IMR-90 (cell line): ENCODE data around the gene CDK10. TPM values are rescaled to one million over a fixed set of nuclear protein-coding genes. Genes with fewer than 3 reads are reported as not detected.

Experiments
- ATAC-seq: fragments of 200-7000 bp; cut with Tn5 transposase; 2 replicates; pipeline ENCODE4 v1.9.1; 2020; ENCODE audit warnings: low read depth, mild to moderate bottlenecking, moderate library complexity
- BruUV-seq: library from RNA; stranded (reverse); fragments of 400-500 nt; replicated peaks from 2 replicates; lab custom pipeline; 2021; lab: Mats Ljungman, UMichigan
- CTCF ChIA-PET: fragments of 300-600 bp; formaldehyde crosslinking; extraction: SDS; loops from one replicate; lab custom pipeline; 2021; ENCODE audit warnings: antibody characterized with exemption; lab: Yijun Ruan, JAX
- POLR2A ChIA-PET: fragments of 300-600 bp; sonication (Branson Sonifier 250); formaldehyde crosslinking; loops from one replicate; lab custom pipeline; 2022; ENCODE audit warnings: antibody characterized with exemption; ENCODE audit not compliant: unreplicated experiment; lab: Charles Lee
- DNase-seq: peaks from one replicate; pipeline ENCODE4 v3.0.0; 2013
- H2AFZ ChIP-seq: replicated peaks from 2 replicates; pipeline ENCODE3; 2013; ENCODE audit warnings: low read length, mild to moderate bottlenecking; ENCODE audit not compliant: poor library complexity
- H2AK5ac ChIP-seq: 2 replicates; pipeline ENCODE4 v1.6.1; 2013; ENCODE audit warnings: low read depth, low read length, inconsistent platforms
- H2AK9ac ChIP-seq: replicated peaks from 2 replicates; pipeline ENCODE3; 2013; ENCODE audit warnings: mild to moderate bottlenecking, low read depth, low read length, moderate library complexity; ENCODE audit not compliant: poor library complexity
- H2BK120ac ChIP-seq: 2 replicates; pipeline ENCODE4 v1.6.1; 2013; ENCODE audit warnings: low read depth, low read length, inconsistent platforms
- H2BK15ac ChIP-seq: 3 replicates; pipeline ENCODE4 v1.6.1; 2013; ENCODE audit warnings: low read depth, low read length, inconsistent platforms
- H2BK20ac ChIP-seq: 2 replicates; pipeline ENCODE4 v1.6.1; 2013; ENCODE audit warnings: low read depth, mild to moderate bottlenecking, inconsistent platforms, low read length, moderate library complexity
- H2BK5ac ChIP-seq: 2 replicates; pipeline ENCODE4 v1.6.1; 2013; ENCODE audit warnings: mild to moderate bottlenecking, low read depth, low read length, inconsistent platforms; ENCODE audit not compliant: poor library complexity, severe bottlenecking
- H3K14ac ChIP-seq: replicated peaks from 2 replicates; pipeline ENCODE4 v1.6.1; 2013; ENCODE audit warnings: low read depth, low read length, inconsistent platforms
- H3K18ac ChIP-seq: 2 replicates; pipeline ENCODE4 v1.6.1; 2013; ENCODE audit warnings: low read depth, low read length, control low read depth
- H3K23ac ChIP-seq: 2 replicates; pipeline ENCODE4 v1.6.1; 2013; ENCODE audit warnings: low read depth, low read length, inconsistent platforms
- H3K27ac ChIP-seq: 2 replicates; pipeline ENCODE4 v1.5.1; 2013; ENCODE audit warnings: mild to moderate bottlenecking, control low read depth, low read length; ENCODE audit not compliant: insufficient read depth
- H3K27me3 ChIP-seq: 2 replicates; pipeline ENCODE4 v1.6.1; 2013; ENCODE audit warnings: low read length; ENCODE audit not compliant: control insufficient read depth, insufficient read depth
- H3K36me3 ChIP-seq: 2 replicates; pipeline ENCODE4 v1.6.1; 2013; ENCODE audit warnings: low read length, mixed read lengths; ENCODE audit not compliant: control insufficient read depth, insufficient read depth
- H3K4ac ChIP-seq: 2 replicates; pipeline ENCODE4 v1.6.1; 2013; ENCODE audit warnings: low read depth, low read length, inconsistent platforms
- H3K4me1 ChIP-seq: 2 replicates; pipeline ENCODE4 v1.6.1; 2013; ENCODE audit warnings: low read length, mixed read lengths; ENCODE audit not compliant: control insufficient read depth, insufficient read depth
- H3K4me2 ChIP-seq: 2 replicates; pipeline ENCODE4 v1.6.1; 2013; ENCODE audit warnings: low read depth, mild to moderate bottlenecking, control low read depth, low read length, moderate library complexity
- H3K4me3 ChIP-seq: 2 replicates; pipeline ENCODE4 v1.5.1; 2013; ENCODE audit warnings: low read depth, mild to moderate bottlenecking, control low read depth, low read length, moderate library complexity; ENCODE audit not compliant: insufficient read depth
- H3K56ac ChIP-seq: 2 replicates; pipeline ENCODE4 v1.6.1; 2013; ENCODE audit warnings: low read length, inconsistent platforms; ENCODE audit not compliant: insufficient read depth; ENCODE audit errors: extremely low read depth
- H3K79me1 ChIP-seq, 2 experiments: 2 replicates each; pipeline ENCODE4 v1.6.1; 2013; ENCODE audit warnings: low read length in 2 of 2, inconsistent platforms in 1 of 2, low read depth in 1 of 2
- H3K9ac ChIP-seq: 2 replicates; pipeline ENCODE4 v1.6.1; 2013; ENCODE audit warnings: low read depth, low read length, control low read depth
- H3K9me1 ChIP-seq: 2 replicates; pipeline ENCODE4 v1.6.1; 2013; ENCODE audit warnings: low read length, inconsistent platforms; ENCODE audit not compliant: insufficient read depth
- H3K9me3 ChIP-seq: 2 replicates; pipeline ENCODE4 v1.6.1; 2013; ENCODE audit warnings: low read length; ENCODE audit not compliant: control insufficient read depth, insufficient read depth
- H4K20me1 ChIP-seq: 2 replicates; pipeline ENCODE4 v1.6.1; 2013; ENCODE audit warnings: low read length, inconsistent platforms; ENCODE audit not compliant: insufficient read depth
- H4K5ac ChIP-seq: 2 replicates; pipeline ENCODE4 v1.6.1; 2013; ENCODE audit warnings: mild to moderate bottlenecking, low read depth, low read length, control low read depth
- H4K8ac ChIP-seq, 2 experiments: 2 replicates each; pipeline ENCODE4 v1.6.1; 2013; ENCODE audit warnings: low read depth in 2 of 2, low read length in 2 of 2, control low read depth in 1 of 2, inconsistent platforms in 1 of 2
- H4K91ac ChIP-seq: 2 replicates; pipeline ENCODE4 v1.6.1; 2013; ENCODE audit warnings: low read depth, low read length, inconsistent platforms; ENCODE audit not compliant: insufficient read depth
- BHLHE40 ChIP-seq: fragments of 150-350 bp; IDR thresholded peaks from 2 replicates; pipeline ENCODE4 v1.6.1; 2016; ENCODE audit warnings: mild to moderate bottlenecking, low read depth, low read length
- CEBPB ChIP-seq: IDR thresholded peaks from 2 replicates; pipeline ENCODE4 v1.6.1; 2012; ENCODE audit warnings: low read depth, low read length, improper control_type of control experiment
- CHD1 ChIP-seq: IDR thresholded peaks from 2 replicates; pipeline ENCODE4 v1.6.1; 2012; ENCODE audit warnings: low read depth, low read length, improper control_type of control experiment
- CTCF ChIP-seq: conservative IDR thresholded peaks from 2 replicates; pipeline ENCODE4 v1.5.1; 2012; ENCODE audit warnings: mild to moderate bottlenecking, low read depth, low read length, improper control_type of control experiment
- ELK1 ChIP-seq: fragments of 150-350 bp; IDR thresholded peaks from 2 replicates; pipeline ENCODE4 v1.6.1; 2016; ENCODE audit warnings: low read depth, mild to moderate bottlenecking, low read length, moderate library complexity, borderline replicate concordance
- FOS ChIP-seq: fragments of 150-350 bp; IDR thresholded peaks from 2 replicates; pipeline ENCODE4 v1.6.1; 2016; ENCODE audit warnings: low read depth, low read length
- MAFK ChIP-seq: IDR thresholded peaks from 2 replicates; pipeline ENCODE4 v1.6.1; 2012; ENCODE audit warnings: low read depth, low read length, improper control_type of control experiment
- MAZ ChIP-seq: IDR thresholded peaks from 2 replicates; pipeline ENCODE4 v1.6.1; 2012; ENCODE audit warnings: low read depth, mild to moderate bottlenecking, low read length, improper control_type of control experiment, moderate library complexity, borderline replicate concordance
- NFE2L2 ChIP-seq: fragments of 150-350 bp; IDR thresholded peaks from 2 replicates; pipeline ENCODE4 v1.6.1; 2016; ENCODE audit warnings: low read depth, mild to moderate bottlenecking, low read length
- POLR2A ChIP-seq: IDR thresholded peaks from 2 replicates; pipeline ENCODE4 v1.6.1; 2012; ENCODE audit warnings: mild to moderate bottlenecking, low read depth, low read length
- RAD21 ChIP-seq: IDR thresholded peaks from 2 replicates; pipeline ENCODE4 v1.6.1; 2012; ENCODE audit warnings: low read length, improper control_type of control experiment
- RCOR1 ChIP-seq: IDR thresholded peaks from 2 replicates; pipeline ENCODE4 v1.6.1; 2012; ENCODE audit warnings: mild to moderate bottlenecking, low read length, improper control_type of control experiment; ENCODE audit not compliant: insufficient replicate concordance
- RFX5 ChIP-seq: IDR thresholded peaks from 2 replicates; pipeline ENCODE4 v1.8.0; 2012; ENCODE audit warnings: low read depth, mild to moderate bottlenecking, low read length, moderate library complexity
- SMC3 ChIP-seq: fragments of 150-350 bp; IDR thresholded peaks from 2 replicates; pipeline ENCODE4 v1.6.1; 2016; ENCODE audit warnings: low read depth, mild to moderate bottlenecking, antibody characterized with exemption, low read length, moderate library complexity
- WGBS, 2 experiments: methylation state at CpG; one replicate each; pipeline versions ENCODE4 v1.1.5 to v1.1.7; 2013; ENCODE audit warnings: missing lambda C conversion rate in 2 of 2; ENCODE audit not compliant: insufficient read length in 1 of 2; ENCODE audit errors: extremely low coverage in 2 of 2; 5-methylcytosine and 5-hydroxymethylcytosine counted together
- dilution Hi-C: fragments of 300-500 bp; cut with HindIII; formaldehyde crosslinking; loops from one replicate; pipeline ENCODE4 v1.14.3; 2018; ENCODE audit warnings: low sequenced_read_pairs; ENCODE audit not compliant: unreplicated experiment
- in situ Hi-C: fragments of 300-500 bp; cut with MboI; formaldehyde crosslinking; loops from 3 replicates; pipeline ENCODE4 v1.14.3; 2019; ENCODE audit warnings: low sequenced_read_pairs, inconsistent platforms, mixed read lengths
- intact Hi-C: fragments of 100-400 bp; cut with micrococcal nuclease; formaldehyde crosslinking; loops from 2 replicates; pipeline ENCODE4 v1.10.0; 2022
- polyA plus RNA-seq, 3 experiments: library from polyadenylated mRNA; depleted of rRNA; stranded (reverse); fragments of >200 nt; gene quantifications; 2 replicates each; pipeline ENCODE4 v1.2.3, GENCODE V29; 2012; ENCODE audit warnings: low replicate concordance in 1 of 3
- total RNA-seq: library from RNA; depleted of rRNA; stranded (reverse); fragments of >200 nt; gene quantifications from 2 replicates; pipeline ENCODE4 v1.2.3, GENCODE V29; 2012

Gene CDK10
- total and polyA plus RNA-seq, 2 of the 4 experiments (the other 2 are of a cell fraction): 19.5 to 61.8 TPM

- no peak for ATAC-seq
- no peak overlapping the region for H3K23ac ChIP-seq
- H4K5ac ChIP-seq: no peak overlapping the region
- ChIA-PET CTCF (no interaction called here), POLR2A (no interaction called here)
- H3K56ac ChIP-seq: no peak overlapping the region
- in situ Hi-C loops (no loop called here), dilution Hi-C loops (no loop called here), intact Hi-C loops (no loop called here)
- no peaks in the 10 kb centered on the region for H3K9me1 ChIP-seq
- H3K4me2 ChIP-seq: no peak overlapping the region
- H4K20me1 ChIP-seq: no peaks in the 10 kb centered on the region; the same call in none of the 2 replicates
- H2BK20ac ChIP-seq: no peak overlapping the region
- WGBS, 2 experiments: 96% methylated on average over 11 of the region's 24 CpGs; no CpG with 5 or more reads in 1 of the 2 experiments
- no peak overlapping the region for H2BK120ac ChIP-seq
- no peak for TF ChIP-seq RFX5
- no peak for TF ChIP-seq BHLHE40
- TF ChIP-seq CTCF: no peak
- TF ChIP-seq FOS: no peak
- TF ChIP-seq RAD21: no peak
- TF ChIP-seq ELK1: no peak
- TF ChIP-seq CEBPB: no peak
- TF ChIP-seq NFE2L2: no peak
- TF ChIP-seq RCOR1: no peak
- TF ChIP-seq MAZ: no peak
- no peak for TF ChIP-seq MAFK
- TF ChIP-seq SMC3: no peak
- no peak for TF ChIP-seq POLR2A
- no peak for TF ChIP-seq CHD1
- no peak for DNase-seq
- no peak overlapping the region for H4K91ac ChIP-seq
- H3K9ac ChIP-seq: no peak overlapping the region
- H3K18ac ChIP-seq: no peak overlapping the region
- no peak overlapping the region for H3K4ac ChIP-seq
- no peak overlapping the region for H2BK15ac ChIP-seq
- H3K4me3 ChIP-seq: no peak overlapping the region
- no TSS peak for BruUV-seq
- H2AFZ ChIP-seq: no peak overlapping the region
- no peak overlapping the region for H2BK5ac ChIP-seq
- H3K14ac ChIP-seq: no peak overlapping the region
- H3K79me1 ChIP-seq: peaks cover 8 to 36% of the 10 kb centered on the region in 2 experiments
- H4K8ac ChIP-seq: no peak overlapping the region
- H2AK9ac ChIP-seq: no peak overlapping the region
- peaks cover 71% of the 10 kb centered on the region for H3K36me3 ChIP-seq
- no peaks in the 10 kb centered on the region for H3K9me3 ChIP-seq
- H2AK5ac ChIP-seq: no peak overlapping the region
- no peaks in the 10 kb centered on the region for H3K27me3 ChIP-seq
- no peak overlapping the region for H3K27ac ChIP-seq
- no peaks in the 10 kb centered on the region for H3K4me1 ChIP-seq
Measured at GRCh38 chr16:89732142-89732917, 45.8 kb downstream of the CDK10 start.
